ENCODE results near the gene SGCD.

The SGCD gene

GRCh38 chr5:156693113-156693512 is 366.1 kb downstream of the SGCD start:
- in situ Hi-C loops (cut with HindIII; ENCODE audit: low pct_unique_long_range_greater_than_20kb, low sequenced_read_pairs), result no loop called here
- DNase-seq (ENCODE audit: low read depth in 1 of 2, low spot score in 1 of 2), result no peak
- TF ChIP-seq JUND (IDR thresholded peaks at IDR 0.05; ENCODE audit: low read depth), result no peak

GRCh38 chr5:156694598-156694997 is 367.6 kb downstream of the SGCD start:
- in situ Hi-C loops (cut with HindIII; ENCODE audit: low pct_unique_long_range_greater_than_20kb, low sequenced_read_pairs), result no loop called here
- DNase-seq (ENCODE audit: low read depth in 1 of 2, low spot score in 1 of 2), result no peak
- TF ChIP-seq JUND (IDR thresholded peaks at IDR 0.05; ENCODE audit: low read depth), result no peak

GRCh38 chr5:156695774-156696173 is 368.8 kb downstream of the SGCD start:
- DNase-seq (ENCODE audit: low read depth in 1 of 2, low spot score in 1 of 2), result no peak
- no peak for TF ChIP-seq JUND (IDR thresholded peaks at IDR 0.05; ENCODE audit: low read depth)
- in situ Hi-C loops (cut with HindIII; ENCODE audit: low pct_unique_long_range_greater_than_20kb, low sequenced_read_pairs), result no loop called here

GRCh38 chr5:156698323-156698722 is 371.4 kb downstream of the SGCD start:
- no peak for TF ChIP-seq JUND (IDR thresholded peaks at IDR 0.05; ENCODE audit: low read depth)
- no peak for DNase-seq (ENCODE audit: low read depth in 1 of 2, low spot score in 1 of 2)
- in situ Hi-C loops (cut with HindIII; ENCODE audit: low pct_unique_long_range_greater_than_20kb, low sequenced_read_pairs), result no loop called here

GRCh38 chr5:156699147-156699546 is 372.2 kb downstream of the SGCD start:
- no peak for DNase-seq (ENCODE audit: low read depth in 1 of 2, low spot score in 1 of 2)
- in situ Hi-C loops (cut with HindIII; ENCODE audit: low pct_unique_long_range_greater_than_20kb, low sequenced_read_pairs), result no loop called here

GRCh38 chr5:156704139-156704538 is 377.2 kb downstream of the SGCD start:
- DNase-seq (ENCODE audit: low read depth in 1 of 2, low spot score in 1 of 2), result no peak
- in situ Hi-C loops (cut with HindIII; ENCODE audit: low pct_unique_long_range_greater_than_20kb, low sequenced_read_pairs), result no loop called here
- no peak for TF ChIP-seq JUND (IDR thresholded peaks at IDR 0.05; ENCODE audit: low read depth)

More at GRCh38 chr5:156699147-156699546, 372.2 kb downstream of the SGCD start:
- TF ChIP-seq JUND (IDR thresholded peaks at IDR 0.05; ENCODE audit: low read depth), result no peak

- no peak for DNase-seq (ENCODE audit: low read depth in 1 of 2, low spot score in 1 of 2)
- TF ChIP-seq JUND (IDR thresholded peaks at IDR 0.05; ENCODE audit: low read depth), result no peak
- in situ Hi-C loops (cut with HindIII; ENCODE audit: low pct_unique_long_range_greater_than_20kb, low sequenced_read_pairs), result no loop called here
Observed at GRCh38 chr5:156706631-156707030, 379.7 kb downstream of the SGCD start.

GRCh38 chr5:156707750-156708149 is 380.8 kb downstream of the SGCD start:
- in situ Hi-C loops (cut with HindIII; ENCODE audit: low pct_unique_long_range_greater_than_20kb, low sequenced_read_pairs), result no loop called here
- no peak for DNase-seq (ENCODE audit: low read depth in 1 of 2, low spot score in 1 of 2)
- TF ChIP-seq JUND (IDR thresholded peaks at IDR 0.05; ENCODE audit: low read depth), result no peak

GRCh38 chr5:156715287-156715686 is 388.3 kb downstream of the SGCD start:
- in situ Hi-C loops (cut with HindIII; ENCODE audit: low pct_unique_long_range_greater_than_20kb, low sequenced_read_pairs), result no loop called here
- DNase-seq (ENCODE audit: low read depth in 1 of 2, low spot score in 1 of 2), result no peak
- no peak for TF ChIP-seq JUND (IDR thresholded peaks at IDR 0.05; ENCODE audit: low read depth)

- in situ Hi-C loops (cut with HindIII; ENCODE audit: low pct_unique_long_range_greater_than_20kb, low sequenced_read_pairs), result no loop called here
- TF ChIP-seq JUND (IDR thresholded peaks at IDR 0.05; ENCODE audit: low read depth), result no peak
- no peak for DNase-seq (ENCODE audit: low read depth in 1 of 2, low spot score in 1 of 2)
Observed at GRCh38 chr5:156716591-156717380, 389.8 kb downstream of the SGCD start.

- no peak for DNase-seq (ENCODE audit: low read depth in 1 of 2, low spot score in 1 of 2)
- in situ Hi-C loops (cut with HindIII; ENCODE audit: low pct_unique_long_range_greater_than_20kb, low sequenced_read_pairs), result no loop called here
- TF ChIP-seq JUND (IDR thresholded peaks at IDR 0.05; ENCODE audit: low read depth), result no peak
Observed at GRCh38 chr5:156718985-156719384, 392.0 kb downstream of the SGCD start.

GRCh38 chr5:156722358-156722757 is 395.4 kb downstream of the SGCD start:
- in situ Hi-C loops (cut with HindIII; ENCODE audit: low pct_unique_long_range_greater_than_20kb, low sequenced_read_pairs), result no loop called here
- no peak for TF ChIP-seq JUND (IDR thresholded peaks at IDR 0.05; ENCODE audit: low read depth)
- DNase-seq (ENCODE audit: low read depth in 1 of 2, low spot score in 1 of 2), result no peak

GRCh38 chr5:156735477-156735876 is 408.5 kb downstream of the SGCD start:
- no peak for DNase-seq (ENCODE audit: low read depth in 1 of 2, low spot score in 1 of 2)
- in situ Hi-C loops (cut with HindIII; ENCODE audit: low pct_unique_long_range_greater_than_20kb, low sequenced_read_pairs), result no loop called here
- TF ChIP-seq JUND (IDR thresholded peaks at IDR 0.05; ENCODE audit: low read depth), result no peak

GRCh38 chr5:156741516-156741915 is 414.6 kb downstream of the SGCD start:
- no peak for TF ChIP-seq JUND (IDR thresholded peaks at IDR 0.05; ENCODE audit: low read depth)
- in situ Hi-C loops (cut with HindIII; ENCODE audit: low pct_unique_long_range_greater_than_20kb, low sequenced_read_pairs), result no loop called here

More at GRCh38 chr5:156741516-156741915, 414.6 kb downstream of the SGCD start:
- no peak for DNase-seq (ENCODE audit: low read depth in 1 of 2, low spot score in 1 of 2)

Measured in T47D (cell line).